Right lobe of liver (tissue), 6 donors: Measurements from ENCODE around the gene MATK. TPM values are rescaled to one million over a fixed set of nuclear protein-coding genes. Genes with fewer than 3 reads are reported as not detected.

Experiments
- ATAC-seq, 4 donors: fragments of 200-7000 bp; cut with Tn5 transposase; one replicate each; pipeline ENCODE4 v1.9.1; 2020; ENCODE audit warnings: mild to moderate bottlenecking in 4 of 4, moderate library complexity in 4 of 4
- DNase-seq, 3 donors: peaks; one replicate each; pipeline ENCODE4 v3.0.0-alpha.2; 2020
- H3K27ac ChIP-seq, 3 donors: fragments of 200-600 bp; one replicate each; pipeline ENCODE4 v1.8.0; 2022
- H3K27me3 ChIP-seq, 2 donors: fragments of 200-600 bp; one replicate each; pipeline ENCODE4 v1.8.0; 2022
- H3K36me3 ChIP-seq, 4 donors: fragments of 200-600 bp; sonication (generic) in 1 of 4; one replicate each; pipeline versions ENCODE4 v1.5.1 to v1.8.0; 2017 to 2022; ENCODE audit warnings: control low read depth in 1 of 4
- H3K4me1 ChIP-seq, 4 donors: fragments of 200-600 bp; sonication (generic) in 1 of 4; one replicate each; pipeline versions ENCODE4 v1.5.1 to v1.8.0; 2017 to 2022; ENCODE audit warnings: control low read depth in 1 of 4
- H3K4me3 ChIP-seq, 3 donors: fragments of 200-600 bp; one replicate each; pipeline ENCODE4 v1.8.0; 2022
- H3K9me3 ChIP-seq, 4 donors: fragments of 200-600 bp; sonication (generic) in 1 of 4; one replicate each; pipeline versions ENCODE4 v1.5.1 to v1.8.0; 2017 to 2022; ENCODE audit warnings: control low read depth in 1 of 4
- CTCF ChIP-seq, 4 donors: fragments of 200-600 bp in 3 of 4; fragments of 450-650 bp in 1 of 4; IDR thresholded peaks; one replicate each; pipeline versions ENCODE4 v1.5.1 to v1.8.0; 2016 to 2022; ENCODE audit warnings: antibody characterized with exemption in 4 of 4, mild to moderate bottlenecking in 2 of 4
- POLR2A ChIP-seq: fragments of 450-650 bp; IDR thresholded peaks from one replicate; pipeline ENCODE4 v1.6.1; 2017; ENCODE audit warnings: antibody characterized with exemption, mild to moderate bottlenecking
- WGBS: methylation state at CpG from one replicate; pipeline ENCODE4 v1.1.6; 2018; ENCODE audit warnings: low coverage, low lambda C conversion rate; ENCODE audit not compliant: insufficient coverage; ENCODE audit errors: missing lambda C conversion rate; 5-methylcytosine and 5-hydroxymethylcytosine counted together
- intact Hi-C, 2 donors: fragments of 100-400 bp; cut with DNase I; formaldehyde crosslinking; loops; one replicate each; pipeline versions ENCODE4 v1.11.2 to v1.14.1; 2022
- total RNA-seq, 6 experiments: library from RNA; depleted of rRNA in 2 of 6; stranded (reverse); fragments of >200 nt in 2 of 6; fragmentation: NEBNext Ultra II Directional in 3 of 6; extraction: Animal tissue kit (Norgen Biotek cat#: 25700) in 3 of 6; gene quantifications; one replicate each; pipeline versions ENCODE4 v1.1.0 to v1.2.4, GENCODE V29; 2016 to 2023
- donor health status: DM: no; HTN: yes; CAD: no.
- donor health status: DM: no; HTN: no; CAD: no.
- donor health status: DM: no; HTN: no; CAD: no.
- donor health status: DM: no; HTN: yes; CAD: no.
- donor health status: DM: no; HTN: yes; CAD: no.

Gene MATK
- total RNA-seq, 6 experiments from 2014 or later = 0.49 to 2.5 (median 0.90) TPM

- DNase-seq = no peak
- intact Hi-C loops = no loop called here
- Histone ChIP-seq H3K4me3 (no peak overlapping the region), H3K4me1 (no peaks in the 10 kb centered on the region), H3K27me3 (no peaks in the 10 kb centered on the region), H3K27ac (no peak overlapping the region), H3K9me3 (no peaks in the 10 kb centered on the region), H3K36me3 (no peaks in the 10 kb centered on the region)
- no peak for TF ChIP-seq POLR2A
- TF ChIP-seq CTCF (IDR thresholded peaks at IDR 0.05) = no peak
- 40% methylated on average over 1 of the region's 6 CpGs for WGBS
- ATAC-seq = no peak
Observed at GRCh38 chr19:3832001-3832400, 45.8 kb upstream of the MATK start.

GRCh38 chr19:3831601-3832000 lies 45.4 kb upstream of the MATK start:
- no peaks in the 10 kb centered on the region for H3K27me3 ChIP-seq
- H3K9me3 ChIP-seq = no peaks in the 10 kb centered on the region
- ATAC-seq (peak in 1 of 4 donors; percentile 21), DNase-seq (no peak)
- TF ChIP-seq CTCF (IDR thresholded peaks at IDR 0.05) (no peak), POLR2A (no peak)
- intact Hi-C loops = no loop called here
- WGBS = 60% methylated on average over 4 of the region's 19 CpGs
- H3K27ac ChIP-seq = no peak overlapping the region
- H3K36me3 ChIP-seq = no peaks in the 10 kb centered on the region
- no peak overlapping the region for H3K4me3 ChIP-seq
- H3K4me1 ChIP-seq = no peaks in the 10 kb centered on the region

- no peak for ATAC-seq
- no peak for DNase-seq
- Histone ChIP-seq H3K36me3 (no peaks in the 10 kb centered on the region), H3K27ac (no peak overlapping the region), H3K4me1 (no peaks in the 10 kb centered on the region), H3K4me3 (no peak overlapping the region), H3K9me3 (no peaks in the 10 kb centered on the region), H3K27me3 (no peaks in the 10 kb centered on the region)
- 69% methylated on average over 10 of the region's 45 CpGs for WGBS
- TF ChIP-seq POLR2A (no peak), CTCF (IDR thresholded peaks at IDR 0.05) (no peak)
- intact Hi-C loops = no loop called here
Observed at GRCh38 chr19:3830621-3831589, 44.7 kb upstream of the MATK start.

- Histone ChIP-seq H3K9me3 (no peaks in the 10 kb centered on the region), H3K27ac (no peak overlapping the region), H3K27me3 (no peaks in the 10 kb centered on the region), H3K36me3 (no peaks in the 10 kb centered on the region), H3K4me3 (no peak overlapping the region), H3K4me1 (no peaks in the 10 kb centered on the region)
- TF ChIP-seq POLR2A (no peak), CTCF (IDR thresholded peaks at IDR 0.05) (no peak)
- ATAC-seq (no peak), DNase-seq (no peak)
- intact Hi-C loops = no loop called here
- WGBS = 83% methylated on average over 4 of the region's 26 CpGs
Observed at GRCh38 chr19:3827306-3827705, 41.1 kb upstream of the MATK start.
